Choroid plexus epithelial cell (primary cell): Measurements from ENCODE around the gene C10orf62.
"Not testable (repeated sequence)": the region's sequence is repeated elsewhere in the genome, so short reads cannot be mapped to it uniquely, and the experiment has no call there.

Source experiments
- DNase-seq: peaks from one replicate; pipeline ENCODE4 v3.0.0-alpha.2; 2010; ENCODE audit warnings: low read depth
- H3K4me3 ChIP-seq: 2 replicates; pipeline ENCODE4 v1.5.1; 2011; ENCODE audit warnings: low read depth, mild to moderate bottlenecking, control low read depth, low read length, moderate library complexity
- CTCF ChIP-seq: conservative IDR thresholded peaks from 2 replicates; pipeline ENCODE4 v1.5.1; 2011; ENCODE audit warnings: low read depth, mild to moderate bottlenecking, control low read depth, inconsistent platforms, low read length, moderate library complexity

The C10orf62 gene

GRCh38 chr10:97547962-97548361, 41.6 kb upstream of the C10orf62 start:
- DNase-seq: no peak
- no peak overlapping the region for H3K4me3 ChIP-seq
- TF ChIP-seq CTCF: no peak

- no peak for TF ChIP-seq CTCF
- no peak overlapping the region for H3K4me3 ChIP-seq
- no peak for DNase-seq
These were observed 40.6 kb upstream of the C10orf62 start for GRCh38 chr10:97548828-97549455.

GRCh38 chr10:97549587-97550322, 39.8 kb upstream of the C10orf62 start:
- no peak overlapping the region for H3K4me3 ChIP-seq
- DNase-seq: no peak

GRCh38 chr10:97550336-97551149, 39.0 kb upstream of the C10orf62 start:
- H3K4me3 ChIP-seq: no peak overlapping the region
- DNase-seq: no peak
- TF ChIP-seq CTCF: no peak

More at GRCh38 chr10:97549587-97550322, 39.8 kb upstream of the C10orf62 start:
- TF ChIP-seq CTCF: no peak

GRCh38 chr10:97551271-97551670, 38.2 kb upstream of the C10orf62 start:
- no peak for TF ChIP-seq CTCF
- DNase-seq: no peak
- H3K4me3 ChIP-seq: no peak overlapping the region

GRCh38 chr10:97553575-97554031, 35.9 kb upstream of the C10orf62 start:
- DNase-seq: peak; percentile 84
- TF ChIP-seq CTCF: peak; percentile 97
- H3K4me3 ChIP-seq: no peak overlapping the region

- H3K4me3 ChIP-seq, DNase-seq: not testable (repeated sequence)
These were observed 35.2 kb upstream of the C10orf62 start for GRCh38 chr10:97554336-97554735.

- DNase-seq, H3K4me3 ChIP-seq: not testable (repeated sequence)
These were observed 34.0 kb upstream of the C10orf62 start for GRCh38 chr10:97555541-97555940.

GRCh38 chr10:97560731-97561381, 28.7 kb upstream of the C10orf62 start:
- DNase-seq: peak; percentile 51
- not testable (repeated sequence) for H3K4me3 ChIP-seq

GRCh38 chr10:97561386-97562077, 28.0 kb upstream of the C10orf62 start:
- not testable (repeated sequence) for H3K4me3 ChIP-seq, DNase-seq
